Measurements from ENCODE around the gene TRAPPC3L.

The TRAPPC3L gene

GRCh38 chr6:116529466-116530290 lies 15.8 kb downstream of the TRAPPC3L start:
- Histone ChIP-seq H3K9me2 (replicated peaks; ENCODE audit: insufficient read depth, low read length) (no peaks in the 10 kb centered on the region), H2AFZ (ENCODE audit: low read length) (no peak overlapping the region), H4K20me1 (ENCODE audit: insufficient read depth, low read length) (no peaks in the 10 kb centered on the region), H3K27me3 (replicated peaks; ENCODE audit: insufficient read depth, low read length) (no peaks in the 10 kb centered on the region), H3K4me3 (ENCODE audit: low read length) (no peak overlapping the region), H3K4me2 (ENCODE audit: low read depth, low read length) (no peak overlapping the region), H3K4me1 (ENCODE audit: low read length) (no peaks in the 10 kb centered on the region), H3K79me2 (ENCODE audit: low read length) (no peaks in the 10 kb centered on the region), H3K9ac (ENCODE audit: low read length) (no peak overlapping the region), H3K9me3 (replicated peaks; ENCODE audit: insufficient read depth, low read length) (no peaks in the 10 kb centered on the region), H3F3A (ENCODE audit: insufficient read depth, low read length) (no peaks in the 10 kb centered on the region), H3K27ac (ENCODE audit: low read length) (no peak overlapping the region), H3K36me3 (replicated peaks; ENCODE audit: insufficient read depth, low read length) (no peaks in the 10 kb centered on the region)
- DNase-seq: no peak
- TF ChIP-seq EZH2phosphoT487 (IDR thresholded peaks at IDR 0.05; ENCODE audit: low read length) (no peak), EZH2 (optimal IDR thresholded peaks at IDR 0.05; ENCODE audit: low read depth, low read length) (no peak)
- TF ChIP-seq, protein P1, sequence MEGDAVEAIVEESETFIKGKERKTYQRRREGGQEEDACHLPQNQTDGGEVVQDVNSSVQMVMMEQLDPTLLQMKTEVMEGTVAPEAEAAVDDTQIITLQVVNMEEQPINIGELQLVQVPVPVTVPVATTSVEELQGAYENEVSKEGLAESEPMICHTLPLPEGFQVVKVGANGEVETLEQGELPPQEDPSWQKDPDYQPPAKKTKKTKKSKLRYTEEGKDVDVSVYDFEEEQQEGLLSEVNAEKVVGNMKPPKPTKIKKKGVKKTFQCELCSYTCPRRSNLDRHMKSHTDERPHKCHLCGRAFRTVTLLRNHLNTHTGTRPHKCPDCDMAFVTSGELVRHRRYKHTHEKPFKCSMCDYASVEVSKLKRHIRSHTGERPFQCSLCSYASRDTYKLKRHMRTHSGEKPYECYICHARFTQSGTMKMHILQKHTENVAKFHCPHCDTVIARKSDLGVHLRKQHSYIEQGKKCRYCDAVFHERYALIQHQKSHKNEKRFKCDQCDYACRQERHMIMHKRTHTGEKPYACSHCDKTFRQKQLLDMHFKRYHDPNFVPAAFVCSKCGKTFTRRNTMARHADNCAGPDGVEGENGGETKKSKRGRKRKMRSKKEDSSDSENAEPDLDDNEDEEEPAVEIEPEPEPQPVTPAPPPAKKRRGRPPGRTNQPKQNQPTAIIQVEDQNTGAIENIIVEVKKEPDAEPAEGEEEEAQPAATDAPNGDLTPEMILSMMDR (IDR thresholded peaks at IDR 0.05; ENCODE audit: low read length): no peak

GRCh38 chr6:116528780-116529179 lies 16.7 kb downstream of the TRAPPC3L start:
- Histone ChIP-seq H3K79me2 (ENCODE audit: low read length) (no peaks in the 10 kb centered on the region), H4K20me1 (ENCODE audit: insufficient read depth, low read length) (no peaks in the 10 kb centered on the region), H3F3A (ENCODE audit: insufficient read depth, low read length) (no peaks in the 10 kb centered on the region), H3K27me3 (replicated peaks; ENCODE audit: insufficient read depth, low read length) (no peaks in the 10 kb centered on the region), H3K4me3 (ENCODE audit: low read length) (no peak overlapping the region), H2AFZ (ENCODE audit: low read length) (no peak overlapping the region), H3K4me1 (ENCODE audit: low read length) (no peaks in the 10 kb centered on the region), H3K36me3 (replicated peaks; ENCODE audit: insufficient read depth, low read length) (no peaks in the 10 kb centered on the region), H3K9me2 (replicated peaks; ENCODE audit: insufficient read depth, low read length) (no peaks in the 10 kb centered on the region), H3K9me3 (replicated peaks; ENCODE audit: insufficient read depth, low read length) (no peaks in the 10 kb centered on the region), H3K27ac (ENCODE audit: low read length) (no peak overlapping the region), H3K9ac (ENCODE audit: low read length) (no peak overlapping the region), H3K4me2 (ENCODE audit: low read depth, low read length) (no peak overlapping the region)
- DNase-seq: no peak
- TF ChIP-seq EZH2 (optimal IDR thresholded peaks at IDR 0.05; ENCODE audit: low read depth, low read length): no peak
- TF ChIP-seq EZH2phosphoT487 (IDR thresholded peaks at IDR 0.05; ENCODE audit: low read length): no peak
- TF ChIP-seq, protein P1 (IDR thresholded peaks at IDR 0.05; ENCODE audit: low read length): no peak

DNA sequence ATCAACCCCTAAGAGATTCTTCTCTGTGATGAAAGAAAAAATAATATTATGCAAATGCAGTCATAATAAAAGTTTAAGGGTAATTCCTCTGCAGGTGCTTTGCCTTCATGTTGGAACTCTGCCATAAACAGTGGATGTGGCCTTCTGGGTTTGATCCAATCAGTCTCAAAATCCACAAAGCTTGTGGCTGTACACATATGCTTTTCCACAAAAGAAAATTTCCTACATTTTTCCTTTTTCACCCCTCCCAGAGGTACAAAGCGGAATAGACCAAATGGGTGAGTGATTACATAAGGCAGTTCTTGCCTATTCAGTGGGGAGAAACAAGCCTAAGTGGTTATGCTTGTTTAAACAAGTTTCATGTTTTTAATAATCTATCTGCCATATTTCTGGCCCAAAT lies 17.4 kb downstream of the TRAPPC3L start:
- TF ChIP-seq, protein P1 (IDR thresholded peaks at IDR 0.05; ENCODE audit: low read length): no peak
- no peak for TF ChIP-seq EZH2phosphoT487 (IDR thresholded peaks at IDR 0.05; ENCODE audit: low read length)
- no peak for TF ChIP-seq EZH2 (optimal IDR thresholded peaks at IDR 0.05; ENCODE audit: low read depth, low read length)
- Histone ChIP-seq H3K4me1 (ENCODE audit: low read length) (no peaks in the 10 kb centered on the region), H3K27ac (ENCODE audit: low read length) (no peak overlapping the region), H3K9ac (ENCODE audit: low read length) (no peak overlapping the region), H3K27me3 (replicated peaks; ENCODE audit: insufficient read depth, low read length) (no peaks in the 10 kb centered on the region), H3K9me3 (replicated peaks; ENCODE audit: insufficient read depth, low read length) (no peaks in the 10 kb centered on the region), H3F3A (ENCODE audit: insufficient read depth, low read length) (no peaks in the 10 kb centered on the region), H3K36me3 (replicated peaks; ENCODE audit: insufficient read depth, low read length) (no peaks in the 10 kb centered on the region), H3K9me2 (replicated peaks; ENCODE audit: insufficient read depth, low read length) (no peaks in the 10 kb centered on the region), H3K4me3 (ENCODE audit: low read length) (no peak overlapping the region), H2AFZ (ENCODE audit: low read length) (no peak overlapping the region), H4K20me1 (ENCODE audit: insufficient read depth, low read length) (no peaks in the 10 kb centered on the region), H3K4me2 (ENCODE audit: low read depth, low read length) (no peak overlapping the region), H3K79me2 (ENCODE audit: low read length) (no peaks in the 10 kb centered on the region)
- no peak for DNase-seq
